Neural progenitor cell (in vitro differentiated cells): ENCODE measurements around the gene CCNG2. TPM values are rescaled to one million over a fixed set of nuclear protein-coding genes. Genes with fewer than 3 reads are reported as not detected.

Experiments used
- DNase-seq: peaks from one replicate; pipeline ENCODE4 v3.0.0-alpha.2; 2016; ENCODE audit warnings: low spot score
- H2AFZ ChIP-seq: fragments of 200-600 bp; sonication (generic); replicated peaks from 2 replicates; pipeline ENCODE4 v1.6.1; 2016; ENCODE audit warnings: antibody characterized with exemption
- H3F3A ChIP-seq: fragments of 200-600 bp; sonication (generic); 2 replicates; pipeline ENCODE4 v1.6.1; 2016; ENCODE audit warnings: antibody characterized with exemption, low read depth
- H3K27ac ChIP-seq: fragments of 200-600 bp; sonication (generic); 2 replicates; pipeline ENCODE4 v1.5.1; 2016; ENCODE audit warnings: mild to moderate bottlenecking
- H3K27me3 ChIP-seq: fragments of 200-600 bp; sonication (generic); 2 replicates; pipeline ENCODE4 v1.6.1; 2016; ENCODE audit warnings: mild to moderate bottlenecking, moderate library complexity
- H3K36me3 ChIP-seq: fragments of 200-600 bp; sonication (generic); 2 replicates; pipeline ENCODE4 v1.5.1; 2016
- H3K4me1 ChIP-seq: fragments of 200-600 bp; sonication (generic); 2 replicates; pipeline ENCODE4 v1.6.1; 2016; ENCODE audit warnings: mixed run types
- H3K4me2 ChIP-seq: fragments of 200-600 bp; sonication (generic); 2 replicates; pipeline ENCODE4 v1.6.1; 2016
- H3K4me3 ChIP-seq: fragments of 200-600 bp; sonication (generic); 2 replicates; pipeline ENCODE4 v1.5.1; 2016
- H3K79me2 ChIP-seq: fragments of 200-600 bp; sonication (generic); 2 replicates; pipeline ENCODE4 v1.6.1; 2016; ENCODE audit warnings: low read depth
- H3K9ac ChIP-seq: fragments of 200-600 bp; sonication (generic); 2 replicates; pipeline ENCODE4 v1.6.1; 2016
- H3K9me3 ChIP-seq: fragments of 200-600 bp; sonication (generic); 2 replicates; pipeline ENCODE4 v1.5.1; 2016; ENCODE audit warnings: low read depth
- H4K20me1 ChIP-seq: fragments of 200-600 bp; sonication (generic); 2 replicates; pipeline ENCODE4 v1.6.1; 2016; ENCODE audit warnings: low read depth
- H3K27ac Mint-ChIP-seq: 3 replicates; pipeline ENCODE4 v1.8.0; 2021; ENCODE audit warnings: mixed read lengths
- H3K27me3 Mint-ChIP-seq: 2 replicates; pipeline ENCODE4 v1.8.0; 2022; ENCODE audit warnings: low read depth, mild to moderate bottlenecking, inconsistent platforms, moderate library complexity, mixed read lengths; ENCODE audit not compliant: insufficient read depth
- H3K36me3 Mint-ChIP-seq: 3 replicates; pipeline ENCODE4 v1.8.0; 2021; ENCODE audit warnings: mixed read lengths
- H3K4me1 Mint-ChIP-seq: 3 replicates; pipeline ENCODE4 v1.8.0; 2021; ENCODE audit warnings: mixed read lengths
- H3K4me3 Mint-ChIP-seq: 3 replicates; pipeline ENCODE4 v1.8.0; 2021; ENCODE audit warnings: mild to moderate bottlenecking, moderate library complexity, mixed read lengths
- H3K9me3 Mint-ChIP-seq: 3 replicates; pipeline ENCODE4 v1.8.0; 2020; ENCODE audit warnings: mixed read lengths
- EZH2 ChIP-seq: fragments of 200-600 bp; sonication (generic); IDR thresholded peaks from 2 replicates; pipeline ENCODE4 v1.6.1; 2017; ENCODE audit warnings: antibody characterized with exemption, mild to moderate bottlenecking, moderate library complexity
- EZH2phosphoT487 ChIP-seq: fragments of 200-600 bp; sonication (generic); IDR thresholded peaks from 2 replicates; pipeline ENCODE4 v1.6.1; 2017; ENCODE audit warnings: antibody characterized with exemption
- small RNA-seq: library from RNA; depleted of rRNA; stranded (forward); fragments of <200 nt; gene quantifications from one replicate; pipeline ENCODE3, GENCODE V24; 2015
- total RNA-seq: library from RNA; depleted of rRNA; stranded (reverse); fragments of >200 nt; gene quantifications from 2 replicates; pipeline ENCODE4 v1.2.3, GENCODE V29; 2015; ENCODE audit warnings: low replicate concordance
- TF ChIP-seq, protein P1 (sequence below): fragments of 200-600 bp; sonication (generic); IDR thresholded peaks from 2 replicates; pipeline ENCODE4 v1.5.1; 2017; ENCODE audit warnings: antibody characterized with exemption, mild to moderate bottlenecking

CCNG2 gene
- total RNA-seq, 1 donor from 2014 or later = 366 TPM

DNA sequence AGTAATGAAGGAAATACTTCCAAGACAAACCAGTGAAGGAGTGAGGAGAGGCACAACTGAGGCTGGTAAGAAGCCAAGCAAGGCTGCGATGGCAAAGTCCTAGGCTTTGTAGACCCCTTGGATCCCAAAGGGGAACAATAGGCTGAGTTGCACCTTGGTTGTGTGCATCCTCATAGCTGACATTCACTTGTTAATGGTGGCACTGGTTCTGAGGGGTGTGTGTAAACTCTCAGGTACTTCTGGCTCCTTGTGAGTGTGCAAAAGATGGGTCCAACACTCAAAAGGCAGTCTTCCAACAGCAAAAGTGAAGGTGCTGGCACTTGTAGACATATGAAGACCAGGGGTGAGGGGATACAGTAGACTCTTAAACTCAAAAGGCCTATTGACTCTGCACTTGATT is 60.5 kb downstream of the CCNG2 start:
- TF ChIP-seq EZH2phosphoT487 = no peak
- TF ChIP-seq, protein P1, sequence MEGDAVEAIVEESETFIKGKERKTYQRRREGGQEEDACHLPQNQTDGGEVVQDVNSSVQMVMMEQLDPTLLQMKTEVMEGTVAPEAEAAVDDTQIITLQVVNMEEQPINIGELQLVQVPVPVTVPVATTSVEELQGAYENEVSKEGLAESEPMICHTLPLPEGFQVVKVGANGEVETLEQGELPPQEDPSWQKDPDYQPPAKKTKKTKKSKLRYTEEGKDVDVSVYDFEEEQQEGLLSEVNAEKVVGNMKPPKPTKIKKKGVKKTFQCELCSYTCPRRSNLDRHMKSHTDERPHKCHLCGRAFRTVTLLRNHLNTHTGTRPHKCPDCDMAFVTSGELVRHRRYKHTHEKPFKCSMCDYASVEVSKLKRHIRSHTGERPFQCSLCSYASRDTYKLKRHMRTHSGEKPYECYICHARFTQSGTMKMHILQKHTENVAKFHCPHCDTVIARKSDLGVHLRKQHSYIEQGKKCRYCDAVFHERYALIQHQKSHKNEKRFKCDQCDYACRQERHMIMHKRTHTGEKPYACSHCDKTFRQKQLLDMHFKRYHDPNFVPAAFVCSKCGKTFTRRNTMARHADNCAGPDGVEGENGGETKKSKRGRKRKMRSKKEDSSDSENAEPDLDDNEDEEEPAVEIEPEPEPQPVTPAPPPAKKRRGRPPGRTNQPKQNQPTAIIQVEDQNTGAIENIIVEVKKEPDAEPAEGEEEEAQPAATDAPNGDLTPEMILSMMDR = no peak
- no peak for TF ChIP-seq EZH2
- Mint-ChIP-seq H3K4me1 (no peaks in the 10 kb centered on the region), H3K27me3 (no peaks in the 10 kb centered on the region), H3K9me3 (no peaks in the 10 kb centered on the region), H3K36me3 (no peaks in the 10 kb centered on the region), H3K27ac (no peak overlapping the region), H3K4me3 (no peak overlapping the region)
- Histone ChIP-seq H3K4me3 (no peak overlapping the region), H3K79me2 (no peaks in the 10 kb centered on the region), H3F3A (no peaks in the 10 kb centered on the region), H3K9me3 (no peaks in the 10 kb centered on the region), H3K27me3 (no peaks in the 10 kb centered on the region), H3K4me2 (no peak overlapping the region), H4K20me1 (no peaks in the 10 kb centered on the region), H3K4me1 (no peaks in the 10 kb centered on the region), H3K36me3 (no peaks in the 10 kb centered on the region), H3K27ac (no peak overlapping the region), H2AFZ (no peak overlapping the region), H3K9ac (no peak overlapping the region)
- no peak for DNase-seq

DNA sequence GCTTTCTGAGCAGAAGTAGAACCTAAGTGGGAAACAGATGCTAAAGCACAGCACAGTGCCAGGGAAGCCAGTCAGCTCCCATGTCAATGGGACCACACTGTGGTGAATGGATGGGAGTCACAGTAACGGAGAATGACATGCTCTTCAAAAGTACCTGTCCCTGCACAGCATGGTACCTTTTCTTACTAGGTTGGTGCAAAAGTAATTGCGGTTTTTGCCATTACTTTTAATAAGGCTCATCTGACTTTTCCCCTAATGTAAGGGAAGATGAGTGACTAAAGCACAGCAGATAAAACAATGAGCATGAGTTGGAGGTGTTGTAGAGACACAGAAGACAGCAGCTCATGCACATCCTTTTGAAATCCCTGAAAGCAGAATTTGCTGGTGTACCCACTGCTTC is 62.3 kb downstream of the CCNG2 start:
- H3K27me3 Mint-ChIP-seq = no peaks in the 10 kb centered on the region
- no peaks in the 10 kb centered on the region for H3K4me1 Mint-ChIP-seq
- TF ChIP-seq EZH2 (no peak), EZH2phosphoT487 (no peak)
- TF ChIP-seq, protein P1 = no peak

More for the DNA sequence above, 62.3 kb downstream of the CCNG2 start:
- Mint-ChIP-seq H3K4me3 (no peak overlapping the region), H3K9me3 (no peaks in the 10 kb centered on the region), H3K27ac (no peak overlapping the region), H3K36me3 (no peaks in the 10 kb centered on the region)
- Histone ChIP-seq H3K9ac (no peak overlapping the region), H3K79me2 (no peaks in the 10 kb centered on the region), H3K36me3 (no peaks in the 10 kb centered on the region), H3K4me3 (no peak overlapping the region), H3K9me3 (no peaks in the 10 kb centered on the region), H4K20me1 (no peaks in the 10 kb centered on the region), H3K4me1 (no peaks in the 10 kb centered on the region), H3F3A (no peaks in the 10 kb centered on the region), H3K27me3 (no peaks in the 10 kb centered on the region), H3K4me2 (no peak overlapping the region), H2AFZ (no peak overlapping the region), H3K27ac (no peak overlapping the region)
- DNase-seq = no peak

Small RNA genes within 50 kb of the gene (small RNA-seq; reads per million reads assigned to genes)
- gene RNU6-1187P = not detected

Other genes with a start within 250 kb of the CCNG2 start
- 124 and 183 TPM in 2 replicates for gene SEPTIN11, start 207.5 kb upstream of the CCNG2 start, total RNA-seq
- gene CCNI, start 81.2 kb upstream of the CCNG2 start, total RNA-seq = 425 and 511 TPM in 2 replicates